Measurements from ENCODE around the gene PTGER2.

The PTGER2 gene

GRCh38 chr14:52348279-52348678 lies 34.2 kb downstream of the PTGER2 start:
- Histone ChIP-seq H3K18ac (ENCODE audit: low read depth in 1 of 2, low read length in 2 of 2) (peak overlapping the region in 1 of 2 experiments; percentile 76), H3K4me1 (ENCODE audit: control insufficient read depth, insufficient read depth, low read depth, low read length) (peaks cover 6% of the 10 kb centered on the region), H3K9ac (ENCODE audit: low read length) (peak overlapping the region; percentile 75), H3K9me3 (ENCODE audit: control insufficient read depth, low read length) (peaks cover 5% of the 10 kb centered on the region), H2BK120ac (ENCODE audit: low read depth, low read length) (no peak overlapping the region), H3K27me3 (ENCODE audit: control insufficient read depth in 1 of 2, insufficient read depth in 1 of 2, low read length in 2 of 2) (no peaks in the 10 kb centered on the region), H3K36me3 (ENCODE audit: control insufficient read depth in 1 of 2, insufficient read depth in 2 of 2, low read depth in 1 of 2, low read length in 2 of 2) (no peaks in the 10 kb centered on the region), H2BK5ac (ENCODE audit: low read depth, low read length, poor library complexity, severe bottlenecking) (no peak overlapping the region), H3K27ac (ENCODE audit: low read length, poor library complexity, severe bottlenecking) (peak overlapping the region; percentile 30), H3K23ac (ENCODE audit: low read length in 2 of 2) (no peak overlapping the region), H2AFZ (ENCODE audit: low read depth, low read length) (no peak overlapping the region), H2BK15ac (ENCODE audit: low read depth, poor library complexity, severe bottlenecking) (no peak overlapping the region), H4K8ac (ENCODE audit: low read length) (no peak overlapping the region), H3K79me1 (replicated peaks; ENCODE audit: low read length, poor library complexity, severe bottlenecking) (no peaks in the 10 kb centered on the region), H3K4ac (ENCODE audit: low read depth in 1 of 2, low read length in 2 of 2) (peak overlapping the region in 1 of 2 experiments; percentile 94), H3K4me3 (ENCODE audit: insufficient read depth in 1 of 2, low read depth in 1 of 2, low read length in 2 of 2) (no peak overlapping the region), H3K14ac (ENCODE audit: low read length in 2 of 2) (peak overlapping the region in 1 of 2 experiments; percentile 84), H2BK12ac (ENCODE audit: low read length in 2 of 2) (peak overlapping the region in 1 of 2 experiments; percentile 63), H3K4me2 (ENCODE audit: low read length, poor library complexity, severe bottlenecking) (no peak overlapping the region), H2AK5ac (ENCODE audit: low read length, severe bottlenecking) (peak overlapping the region; percentile 91), H4K91ac (ENCODE audit: low read length) (no peak overlapping the region)
- 85% methylated on average over 4 of the region's 5 CpGs for WGBS
- DNase-seq = no peak

- H3K4me2 ChIP-seq (ENCODE audit: low read length, poor library complexity, severe bottlenecking) = no peak overlapping the region
- 0% methylated on average over 2 of the region's 2 CpGs for WGBS
- H3K27ac ChIP-seq (ENCODE audit: low read length, poor library complexity, severe bottlenecking) = peak overlapping the region; percentile 77
- no peak overlapping the region for H2BK12ac ChIP-seq (ENCODE audit: low read length in 2 of 2)
- no peak overlapping the region for H3K23ac ChIP-seq (ENCODE audit: low read length in 2 of 2)
- DNase-seq = peak; percentile 85
- peaks cover 5% of the 10 kb centered on the region for H3K9me3 ChIP-seq (ENCODE audit: control insufficient read depth, low read length)
- no peak overlapping the region for H2BK120ac ChIP-seq (ENCODE audit: low read depth, low read length)
- H3K4me1 ChIP-seq (ENCODE audit: control insufficient read depth, insufficient read depth, low read depth, low read length) = peaks cover 6% of the 10 kb centered on the region
- peak overlapping the region; percentile 75 for H3K9ac ChIP-seq (ENCODE audit: low read length)
- H4K8ac ChIP-seq (ENCODE audit: low read length) = no peak overlapping the region
- H3K18ac ChIP-seq (ENCODE audit: low read depth in 1 of 2, low read length in 2 of 2) = no peak overlapping the region
- H2BK5ac ChIP-seq (ENCODE audit: low read depth, low read length, poor library complexity, severe bottlenecking) = no peak overlapping the region
- H2BK15ac ChIP-seq (ENCODE audit: low read depth, poor library complexity, severe bottlenecking) = no peak overlapping the region
- H3K4ac ChIP-seq (ENCODE audit: low read depth in 1 of 2, low read length in 2 of 2) = no peak overlapping the region
- no peak overlapping the region for H3K14ac ChIP-seq (ENCODE audit: low read length in 2 of 2)
- no peak overlapping the region for H2AFZ ChIP-seq (ENCODE audit: low read depth, low read length)
- no peak overlapping the region for H4K91ac ChIP-seq (ENCODE audit: low read length)
- no peaks in the 10 kb centered on the region for H3K79me1 ChIP-seq (replicated peaks; ENCODE audit: low read length, poor library complexity, severe bottlenecking)
- H3K36me3 ChIP-seq (ENCODE audit: control insufficient read depth in 1 of 2, insufficient read depth in 2 of 2, low read depth in 1 of 2, low read length in 2 of 2) = no peaks in the 10 kb centered on the region
- no peak overlapping the region for H2AK5ac ChIP-seq (ENCODE audit: low read length, severe bottlenecking)
- H3K4me3 ChIP-seq (ENCODE audit: insufficient read depth in 1 of 2, low read depth in 1 of 2, low read length in 2 of 2) = no peak overlapping the region
- no peaks in the 10 kb centered on the region for H3K27me3 ChIP-seq (ENCODE audit: control insufficient read depth in 1 of 2, insufficient read depth in 1 of 2, low read length in 2 of 2)
Observed at GRCh38 chr14:52348776-52349175, 34.7 kb downstream of the PTGER2 start.

- H3K36me3 ChIP-seq (ENCODE audit: control insufficient read depth in 1 of 2, insufficient read depth in 2 of 2, low read depth in 1 of 2, low read length in 2 of 2) = no peaks in the 10 kb centered on the region
- no peaks in the 10 kb centered on the region for H3K27me3 ChIP-seq (ENCODE audit: control insufficient read depth in 1 of 2, insufficient read depth in 1 of 2, low read length in 2 of 2)
- H2BK5ac ChIP-seq (ENCODE audit: low read depth, low read length, poor library complexity, severe bottlenecking) = peak overlapping the region; percentile 51
- H3K9me3 ChIP-seq (ENCODE audit: control insufficient read depth, low read length) = peaks cover 5% of the 10 kb centered on the region
- H3K4me2 ChIP-seq (ENCODE audit: low read length, poor library complexity, severe bottlenecking) = no peak overlapping the region
- no peaks in the 10 kb centered on the region for H3K79me1 ChIP-seq (replicated peaks; ENCODE audit: low read length, poor library complexity, severe bottlenecking)
- peak overlapping the region in 1 of 2 experiments; percentile 48 for H3K14ac ChIP-seq (ENCODE audit: low read length in 2 of 2)
- peak overlapping the region in 1 of 2 experiments; percentile 95 for H3K4ac ChIP-seq (ENCODE audit: low read depth in 1 of 2, low read length in 2 of 2)
- H2BK120ac ChIP-seq (ENCODE audit: low read depth, low read length) = no peak overlapping the region
- peak overlapping the region; percentile 75 to 98 for H2BK12ac ChIP-seq (ENCODE audit: low read length in 2 of 2)
- no peak overlapping the region for H3K23ac ChIP-seq (ENCODE audit: low read length in 2 of 2)
- WGBS = 25% methylated on average over 2 of the region's 2 CpGs
- H4K91ac ChIP-seq (ENCODE audit: low read length) = no peak overlapping the region
- H2AK5ac ChIP-seq (ENCODE audit: low read length, severe bottlenecking) = peak overlapping the region; percentile 98
- no peak overlapping the region for H3K4me3 ChIP-seq (ENCODE audit: insufficient read depth in 1 of 2, low read depth in 1 of 2, low read length in 2 of 2)
- H3K27ac ChIP-seq (ENCODE audit: low read length, poor library complexity, severe bottlenecking) = no peak overlapping the region
- H3K9ac ChIP-seq (ENCODE audit: low read length) = no peak overlapping the region
- H2AFZ ChIP-seq (ENCODE audit: low read depth, low read length) = peak overlapping the region; percentile 14
- peak overlapping the region; percentile 62 to 74 for H3K18ac ChIP-seq (ENCODE audit: low read depth in 1 of 2, low read length in 2 of 2)
- H4K8ac ChIP-seq (ENCODE audit: low read length) = peak overlapping the region; percentile 73
- DNase-seq = peak; percentile 67
- no peak overlapping the region for H2BK15ac ChIP-seq (ENCODE audit: low read depth, poor library complexity, severe bottlenecking)
- peaks cover 6% of the 10 kb centered on the region for H3K4me1 ChIP-seq (ENCODE audit: control insufficient read depth, insufficient read depth, low read depth, low read length)
Observed at GRCh38 chr14:52349731-52350130, 35.6 kb downstream of the PTGER2 start.

- peak overlapping the region in 1 of 2 experiments; percentile 71 for H3K18ac ChIP-seq (ENCODE audit: low read depth in 1 of 2, low read length in 2 of 2)
- H3K9ac ChIP-seq (ENCODE audit: low read length) = no peak overlapping the region
- peak overlapping the region; percentile 91 for H3K27ac ChIP-seq (ENCODE audit: low read length, poor library complexity, severe bottlenecking)
- no peak overlapping the region for H2BK15ac ChIP-seq (ENCODE audit: low read depth, poor library complexity, severe bottlenecking)
- no peak overlapping the region for H2AFZ ChIP-seq (ENCODE audit: low read depth, low read length)
- H3K14ac ChIP-seq (ENCODE audit: low read length in 2 of 2) = no peak overlapping the region
- peaks cover 7% of the 10 kb centered on the region for H3K4me1 ChIP-seq (ENCODE audit: control insufficient read depth, insufficient read depth, low read depth, low read length)
- no peaks in the 10 kb centered on the region for H3K79me1 ChIP-seq (replicated peaks; ENCODE audit: low read length, poor library complexity, severe bottlenecking)
- peaks cover 5% of the 10 kb centered on the region for H3K9me3 ChIP-seq (ENCODE audit: control insufficient read depth, low read length)
- 73% methylated on average over 3 of the region's 3 CpGs for WGBS
- H4K91ac ChIP-seq (ENCODE audit: low read length) = peak overlapping the region; percentile 23
- H2BK120ac ChIP-seq (ENCODE audit: low read depth, low read length) = peak overlapping the region; percentile 11
- peak overlapping the region; percentile 3 for H2AK5ac ChIP-seq (ENCODE audit: low read length, severe bottlenecking)
- no peak overlapping the region for H3K4me3 ChIP-seq (ENCODE audit: insufficient read depth in 1 of 2, low read depth in 1 of 2, low read length in 2 of 2)
- peak overlapping the region in 1 of 2 experiments; percentile 94 for H3K4ac ChIP-seq (ENCODE audit: low read depth in 1 of 2, low read length in 2 of 2)
- H4K8ac ChIP-seq (ENCODE audit: low read length) = no peak overlapping the region
- DNase-seq = no peak
- no peaks in the 10 kb centered on the region for H3K27me3 ChIP-seq (ENCODE audit: control insufficient read depth in 1 of 2, insufficient read depth in 1 of 2, low read length in 2 of 2)
- no peak overlapping the region for H3K23ac ChIP-seq (ENCODE audit: low read length in 2 of 2)
- H2BK5ac ChIP-seq (ENCODE audit: low read depth, low read length, poor library complexity, severe bottlenecking) = no peak overlapping the region
- H2BK12ac ChIP-seq (ENCODE audit: low read length in 2 of 2) = peak overlapping the region in 1 of 2 experiments; percentile 59
- H3K4me2 ChIP-seq (ENCODE audit: low read length, poor library complexity, severe bottlenecking) = no peak overlapping the region
- H3K36me3 ChIP-seq (ENCODE audit: control insufficient read depth in 1 of 2, insufficient read depth in 2 of 2, low read depth in 1 of 2, low read length in 2 of 2) = no peaks in the 10 kb centered on the region
Observed at GRCh38 chr14:52350445-52350844, 36.3 kb downstream of the PTGER2 start.

Data from mesenchymal stem cell (in vitro differentiated cells and primary cell).